Astrocyte (in vitro differentiated cells and primary cell): ENCODE measurements around the gene GP2.

Experiments
- CTCF ChIP-seq: IDR thresholded peaks from 2 replicates; pipeline ENCODE4 v1.5.1; 2011; ENCODE audit warnings: low read depth, mild to moderate bottlenecking, inconsistent platforms, low read length, moderate library complexity; ENCODE audit not compliant: insufficient read depth
- EZH2 ChIP-seq: IDR thresholded peaks from 2 replicates; pipeline ENCODE4 v1.6.1; 2012; ENCODE audit warnings: mild to moderate bottlenecking, low read length, inconsistent platforms; ENCODE audit not compliant: insufficient read depth

- no peak for TF ChIP-seq CTCF
- no peak for TF ChIP-seq EZH2
These were observed 66.9 kb downstream of the GP2 start for GRCh38 chr16:20260215-20261009.
